Activated T-cell treated with anti-CD3 and anti-CD28 coated beads, Interleukin-2, amount 50 U/mL, for 4 hours (primary cell): ENCODE data around the gene DPH6. TPM values are rescaled to one million over a fixed set of nuclear protein-coding genes. Genes with fewer than 3 reads are reported as not detected.
"Not testable (repeated sequence)": the region's sequence is repeated elsewhere in the genome, so short reads cannot be mapped to it uniquely, and the experiment has no call there.

Source experiments
- ATAC-seq, 2 donors: fragments of 200-7000 bp; cut with Tn5 transposase; one replicate each; pipeline ENCODE4 v1.10.0; 2021
- DNase-seq: peaks from one replicate; pipeline ENCODE4 v3.0.0-alpha.2; 2020
- H3K27me3 Mint-ChIP-seq: one replicate; pipeline ENCODE4 v1.8.0; 2021; ENCODE audit warnings: low read depth, mixed read lengths
- H3K36me3 Mint-ChIP-seq: one replicate; pipeline ENCODE4 v1.8.0; 2022; ENCODE audit warnings: mixed read lengths; ENCODE audit not compliant: insufficient read depth
- H3K4me1 Mint-ChIP-seq: one replicate; pipeline ENCODE4 v1.8.0; 2021; ENCODE audit warnings: low read depth, mixed read lengths
- H3K4me3 Mint-ChIP-seq: one replicate; pipeline ENCODE4 v1.8.0; 2021; ENCODE audit warnings: mild to moderate bottlenecking, moderate library complexity, mixed read lengths
- H3K9me3 Mint-ChIP-seq: one replicate; pipeline ENCODE4 v1.8.0; 2021; ENCODE audit warnings: mixed read lengths
- total RNA-seq, 3 donors: library from RNA; stranded (reverse); gene quantifications; one replicate each; pipeline ENCODE4 v1.2.1, GENCODE V29; 2021

Gene DPH6
- total RNA-seq, 3 donors from 2014 or later = 11.9 to 17.2 (median 12.5) TPM

DNA sequence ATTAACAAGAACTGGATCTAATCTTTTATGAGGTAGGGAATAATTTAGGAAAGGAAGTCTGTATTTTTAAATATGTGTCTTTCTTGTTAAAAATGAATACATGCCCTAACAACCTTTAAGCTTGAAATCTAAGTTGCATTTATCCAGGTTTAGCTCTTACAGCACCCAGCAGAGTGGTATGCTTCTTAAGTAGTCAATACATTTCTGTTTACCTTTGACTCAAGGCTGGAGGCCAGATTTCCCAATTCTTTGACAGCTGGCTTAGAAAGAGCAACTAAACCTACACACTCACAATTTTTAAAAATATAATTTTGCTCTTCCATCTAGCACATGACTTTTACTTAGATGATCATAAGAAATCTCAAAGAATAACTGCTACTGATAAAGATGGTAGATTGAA lies 148.9 kb downstream of the DPH6 start:
- H3K36me3 Mint-ChIP-seq = peaks cover 46% of the 10 kb centered on the region
- no peaks in the 10 kb centered on the region for H3K27me3 Mint-ChIP-seq
- ATAC-seq = no peak
- no peaks in the 10 kb centered on the region for H3K4me1 Mint-ChIP-seq
- no peak for DNase-seq
- H3K9me3 Mint-ChIP-seq = peaks cover 6% of the 10 kb centered on the region
- no peak overlapping the region for H3K4me3 Mint-ChIP-seq

DNA sequence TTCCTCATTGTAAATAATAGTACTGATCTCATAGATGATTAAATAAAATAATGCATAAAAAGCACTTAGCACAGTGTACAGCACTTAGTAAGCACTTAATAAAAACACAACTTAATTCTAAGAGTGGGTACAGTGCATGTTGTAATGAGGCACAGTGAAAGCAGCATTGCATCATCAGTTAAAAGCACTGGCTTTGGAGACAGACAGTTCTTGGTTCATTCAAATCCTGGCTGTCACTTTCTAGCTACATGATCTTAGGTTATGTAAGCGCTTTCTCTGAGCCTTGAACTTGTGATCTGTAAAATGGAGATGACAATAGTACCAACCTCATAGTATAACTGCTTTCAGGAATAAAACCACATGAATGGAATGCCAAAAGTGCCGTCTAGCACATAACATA lies 151.5 kb downstream of the DPH6 start:
- H3K9me3 Mint-ChIP-seq = peaks cover 6% of the 10 kb centered on the region

GRCh38 chr15:35393398-35393797 lies 152.6 kb downstream of the DPH6 start:
- Mint-ChIP-seq H3K4me1 (no peaks in the 10 kb centered on the region), H3K27me3 (no peaks in the 10 kb centered on the region), H3K36me3 (peaks cover 26% of the 10 kb centered on the region), H3K4me3 (no peak overlapping the region), H3K9me3 (peaks cover 6% of the 10 kb centered on the region)
- no peak for ATAC-seq
- DNase-seq = no peak

More for the DNA sequence above, 151.5 kb downstream of the DPH6 start:
- Mint-ChIP-seq H3K4me3 (no peak overlapping the region), H3K4me1 (no peaks in the 10 kb centered on the region), H3K36me3 (peaks cover 33% of the 10 kb centered on the region), H3K27me3 (no peaks in the 10 kb centered on the region)
- ATAC-seq (no peak), DNase-seq (no peak)

GRCh38 chr15:35391408-35391984 lies 154.5 kb downstream of the DPH6 start:
- H3K4me1 Mint-ChIP-seq, H3K4me3 Mint-ChIP-seq, H3K27me3 Mint-ChIP-seq, ATAC-seq, DNase-seq, H3K9me3 Mint-ChIP-seq: not testable (repeated sequence)
- H3K36me3 Mint-ChIP-seq = peaks cover 20% of the 10 kb centered on the region

GRCh38 chr15:35383506-35383905 lies 162.5 kb downstream of the DPH6 start:
- H3K27me3 Mint-ChIP-seq = no peaks in the 10 kb centered on the region
- H3K36me3 Mint-ChIP-seq = peaks cover 15% of the 10 kb centered on the region
- H3K9me3 Mint-ChIP-seq = peaks cover 3% of the 10 kb centered on the region
- H3K4me3 Mint-ChIP-seq = no peak overlapping the region
- ATAC-seq = no peak
- DNase-seq = no peak
- H3K4me1 Mint-ChIP-seq = no peaks in the 10 kb centered on the region

- DNase-seq = no peak
Measured at GRCh38 chr15:35381328-35381727, 164.6 kb downstream of the DPH6 start.

DNA sequence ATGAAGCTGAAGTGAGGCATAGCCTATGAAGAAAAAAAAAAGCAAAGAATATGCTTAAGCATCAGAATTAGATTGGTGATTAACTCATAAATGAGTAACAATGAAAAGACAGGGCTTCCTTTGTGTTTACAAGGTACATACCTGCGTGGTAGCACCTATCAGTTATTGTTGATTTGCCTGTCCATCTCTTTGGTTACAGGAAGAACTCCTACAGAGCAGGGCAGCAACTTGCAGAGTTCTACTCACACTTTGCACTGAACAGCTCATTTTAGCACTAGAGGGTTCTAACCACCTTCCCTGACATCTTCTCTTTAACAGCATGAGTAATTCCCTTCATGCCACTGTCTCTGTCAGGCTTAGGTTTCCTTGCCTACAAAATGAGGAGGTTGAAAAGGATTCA lies 166.0 kb downstream of the DPH6 start:
- ATAC-seq (no peak), DNase-seq (no peak)
- Mint-ChIP-seq H3K4me3 (no peak overlapping the region), H3K27me3 (no peaks in the 10 kb centered on the region), H3K36me3 (peaks cover 31% of the 10 kb centered on the region), H3K4me1 (no peaks in the 10 kb centered on the region), H3K9me3 (peaks cover 3% of the 10 kb centered on the region)

More at GRCh38 chr15:35381328-35381727, 164.6 kb downstream of the DPH6 start:
- no peak for ATAC-seq
- Mint-ChIP-seq H3K4me3 (no peak overlapping the region), H3K9me3 (peaks cover 3% of the 10 kb centered on the region), H3K36me3 (peaks cover 24% of the 10 kb centered on the region), H3K27me3 (no peaks in the 10 kb centered on the region), H3K4me1 (no peaks in the 10 kb centered on the region)

DNA sequence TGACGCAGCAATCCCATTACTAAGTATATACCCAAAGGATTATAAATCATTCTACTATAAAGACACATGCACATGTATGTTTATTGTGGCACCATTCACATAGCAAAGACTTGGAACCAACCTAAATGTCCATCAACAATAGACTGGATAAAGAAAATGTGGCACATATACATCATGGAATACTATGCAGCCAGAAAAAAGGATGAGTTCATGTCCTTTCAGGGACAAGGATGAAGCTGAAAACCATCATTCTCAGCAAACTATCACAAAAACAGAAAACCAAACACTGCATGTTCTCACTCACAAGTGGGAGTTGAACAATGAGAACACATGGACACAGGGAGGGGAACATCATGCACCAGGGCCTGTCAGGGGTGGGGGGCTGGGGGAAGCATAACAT lies 167.5 kb downstream of the DPH6 start:
- not testable (repeated sequence) for ATAC-seq, DNase-seq, H3K9me3 Mint-ChIP-seq, H3K4me1 Mint-ChIP-seq, H3K4me3 Mint-ChIP-seq, H3K27me3 Mint-ChIP-seq
- peaks cover 33% of the 10 kb centered on the region for H3K36me3 Mint-ChIP-seq

- Mint-ChIP-seq H3K9me3 (peaks cover 3% of the 10 kb centered on the region), H3K36me3 (peaks cover 47% of the 10 kb centered on the region), H3K27me3 (no peaks in the 10 kb centered on the region), H3K4me3 (no peak overlapping the region), H3K4me1 (no peaks in the 10 kb centered on the region)
- ATAC-seq (no peak), DNase-seq (no peak)
Measured at GRCh38 chr15:35376707-35377106, 169.3 kb downstream of the DPH6 start.

DNA sequence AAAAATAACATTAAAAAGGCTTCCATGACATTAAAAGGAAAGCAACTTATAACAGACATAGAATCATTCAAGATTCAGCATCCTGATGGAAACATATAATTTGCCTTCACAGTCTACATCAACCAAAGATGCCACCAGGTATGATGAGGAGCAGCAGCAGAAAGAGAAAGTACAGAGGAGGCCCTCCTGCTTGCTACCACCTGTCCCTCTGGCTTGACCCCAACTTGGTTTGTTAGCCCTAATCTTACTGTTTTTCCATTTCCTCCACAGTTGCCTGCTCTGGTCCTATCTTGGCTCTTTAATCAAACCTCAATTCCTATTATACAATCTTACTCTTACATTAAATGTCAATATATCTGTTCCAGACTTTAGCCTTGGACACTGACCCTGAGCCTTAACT lies 171.3 kb downstream of the DPH6 start:
- ATAC-seq (no peak), DNase-seq (no peak)
- H3K27me3 Mint-ChIP-seq = no peaks in the 10 kb centered on the region
- no peaks in the 10 kb centered on the region for H3K4me1 Mint-ChIP-seq
- H3K36me3 Mint-ChIP-seq = peaks cover 57% of the 10 kb centered on the region
- peaks cover 3% of the 10 kb centered on the region for H3K9me3 Mint-ChIP-seq
- H3K4me3 Mint-ChIP-seq = no peak overlapping the region

- Mint-ChIP-seq H3K4me1 (no peaks in the 10 kb centered on the region), H3K27me3 (no peaks in the 10 kb centered on the region), H3K9me3 (peaks cover 65% of the 10 kb centered on the region), H3K4me3 (no peak overlapping the region), H3K36me3 (peaks cover 11% of the 10 kb centered on the region)
- no peak for ATAC-seq
- DNase-seq = no peak
Measured at GRCh38 chr15:35362195-35362829, 183.7 kb downstream of the DPH6 start.

DNA sequence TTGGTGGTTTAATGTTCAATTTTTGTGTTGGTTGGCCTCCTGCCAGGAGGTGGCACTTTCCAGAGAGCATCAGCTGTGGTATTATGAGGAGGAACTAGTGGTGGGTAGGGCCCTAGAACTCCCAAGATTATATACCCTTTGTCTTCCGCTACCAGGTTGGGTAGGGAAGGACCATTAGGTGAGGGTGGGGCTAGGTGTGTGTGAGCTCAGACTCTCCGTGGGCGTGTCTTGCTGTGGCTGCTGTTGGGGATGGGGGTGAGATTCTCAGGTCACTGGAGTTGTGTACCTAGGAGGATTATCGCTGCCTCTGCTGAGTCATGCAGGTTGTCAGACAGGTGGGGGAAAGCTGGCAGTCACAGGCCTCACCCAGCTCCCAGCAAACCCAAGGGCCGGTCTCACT lies 187.1 kb downstream of the DPH6 start:
- H3K36me3 Mint-ChIP-seq = no peaks in the 10 kb centered on the region
- H3K4me3 Mint-ChIP-seq = no peak overlapping the region
- no peaks in the 10 kb centered on the region for H3K27me3 Mint-ChIP-seq
- H3K9me3 Mint-ChIP-seq = peaks cover 70% of the 10 kb centered on the region
- DNase-seq (no peak), ATAC-seq (no peak)
- no peaks in the 10 kb centered on the region for H3K4me1 Mint-ChIP-seq

DNA sequence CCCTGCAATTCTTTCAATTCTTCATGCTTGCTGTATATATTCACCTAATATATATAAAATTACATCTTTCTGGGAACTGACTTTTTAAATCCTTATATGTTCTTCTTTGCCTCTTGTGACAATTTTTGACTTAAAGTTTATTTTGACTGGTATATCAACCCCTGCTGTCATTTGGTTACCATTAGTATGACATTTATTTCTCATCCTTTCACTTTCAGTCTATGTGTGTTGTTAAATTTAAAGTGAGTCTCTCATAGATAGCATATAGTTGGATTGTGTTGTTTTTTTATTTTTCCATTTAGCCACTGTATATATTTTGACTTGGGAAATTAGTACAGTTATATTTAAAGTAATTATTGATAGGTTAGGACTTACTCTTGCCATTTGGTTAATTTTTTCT lies 194.9 kb downstream of the DPH6 start:
- H3K9me3 Mint-ChIP-seq = peaks cover 47% of the 10 kb centered on the region
- H3K36me3 Mint-ChIP-seq = no peaks in the 10 kb centered on the region
- ATAC-seq = no peak

DNA sequence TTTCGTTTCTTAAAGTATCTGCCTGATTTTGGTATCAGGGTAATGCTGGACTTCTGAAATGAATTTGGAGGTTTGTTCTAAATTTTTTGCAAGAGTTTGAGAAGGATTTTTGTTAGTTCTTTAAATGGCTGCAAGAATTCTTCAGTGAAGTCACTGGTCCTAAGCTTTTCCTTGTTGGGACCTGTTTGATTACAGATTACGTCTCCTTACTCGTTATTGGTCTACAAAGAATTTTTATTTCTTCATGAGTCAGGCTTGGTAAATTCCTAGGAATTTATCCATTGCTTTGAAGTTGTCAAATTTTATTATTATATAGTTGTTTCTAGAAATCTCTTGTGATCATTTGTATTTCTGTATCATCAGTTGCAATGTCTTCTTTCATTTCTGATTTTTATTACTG lies 196.0 kb downstream of the DPH6 start:
- no peaks in the 10 kb centered on the region for H3K27me3 Mint-ChIP-seq
- no peak overlapping the region for H3K4me3 Mint-ChIP-seq
- DNase-seq (no peak), ATAC-seq (no peak)
- no peaks in the 10 kb centered on the region for H3K36me3 Mint-ChIP-seq
- no peaks in the 10 kb centered on the region for H3K4me1 Mint-ChIP-seq
- peaks cover 36% of the 10 kb centered on the region for H3K9me3 Mint-ChIP-seq

More for the DNA sequence above, 194.9 kb downstream of the DPH6 start:
- Mint-ChIP-seq H3K4me3 (no peak overlapping the region), H3K4me1 (no peaks in the 10 kb centered on the region), H3K27me3 (no peaks in the 10 kb centered on the region)
- DNase-seq = no peak

DNA sequence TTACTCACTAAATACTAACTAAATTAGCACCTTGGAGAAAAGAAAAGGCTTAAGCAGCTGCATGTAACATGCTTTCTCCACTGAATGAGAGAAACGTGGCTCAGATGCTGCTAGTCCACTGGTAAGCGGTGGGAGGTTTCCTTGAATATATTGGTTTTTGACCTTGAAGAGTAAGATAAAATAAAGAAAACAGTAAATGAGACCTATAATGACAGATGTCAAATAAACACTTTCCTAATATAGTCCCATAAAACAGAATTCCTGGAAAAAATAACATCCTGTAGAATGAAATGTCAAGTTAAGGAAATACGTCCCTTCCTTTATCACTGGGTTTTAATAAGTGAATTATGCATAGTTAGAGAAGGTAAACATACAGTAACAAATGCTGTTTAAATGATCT lies 215.0 kb downstream of the DPH6 start:
- H3K36me3 Mint-ChIP-seq = no peaks in the 10 kb centered on the region
- H3K4me3 Mint-ChIP-seq = no peak overlapping the region
- no peaks in the 10 kb centered on the region for H3K27me3 Mint-ChIP-seq
- peaks cover 10% of the 10 kb centered on the region for H3K9me3 Mint-ChIP-seq
- no peaks in the 10 kb centered on the region for H3K4me1 Mint-ChIP-seq
- DNase-seq (no peak), ATAC-seq (no peak)
